A549 (cell line): ENCODE results near the gene YDJC. TPM values are rescaled to one million over a fixed set of nuclear protein-coding genes. Genes with fewer than 3 reads are reported as not detected.
A peak's percentile ranks its signal among the peaks of the same experiment; 100 is the strongest.
"Not testable (repeated sequence)": the region's sequence is repeated elsewhere in the genome, so short reads cannot be mapped to it uniquely, and the experiment has no call there.

ENCODE experiments used
- ATAC-seq, 2 experiments: fragments of 200-7000 bp in 1 of 2; fragments of >200 bp in 1 of 2; cut with Nextera tagmentation in 1 of 2; cut with Tn5 transposase in 1 of 2; 3 replicates each; pipeline versions ENCODE4 v1.8.0 to v1.9.1; 2018 to 2020; ENCODE audit warnings: mild to moderate bottlenecking in 1 of 2, moderate library complexity in 1 of 2
- CTCF ChIA-PET: fragments of 300-600 bp; sonication (Branson Sonifier 250); formaldehyde crosslinking; extraction: SDS; loops from one replicate; lab custom pipeline; 2021; ENCODE audit warnings: antibody characterized with exemption, inconsistent platforms; lab: Yijun Ruan, JAX
- POLR2A ChIA-PET: fragments of 350-600 bp; formaldehyde crosslinking; extraction: SDS; loops from one replicate; lab custom pipeline; 2021; ENCODE audit warnings: antibody characterized with exemption, inconsistent platforms; lab: Yijun Ruan, JAX
- DNase-seq, 2 experiments: peaks; one replicate each; pipeline versions ENCODE4 v3.0.0 to v3.0.0-alpha.2; 2011 to 2016; ENCODE audit warnings: low read depth in 1 of 2, low spot score in 1 of 2
- FAIRE-seq: peaks from 2 replicates; lab custom pipeline; 2011; peaks lifted over from hg19 to GRCh38; lab: Jason Lieb, UNC
- H3K27ac ChIP-seq, 2 experiments: fragments of >200 bp; sonication (Bioruptor Twin); formaldehyde crosslinking; 3 replicates each; pipeline ENCODE4 v1.5.1; 2016 to 2017
- H3K4me1 ChIP-seq: fragments of >200 bp; sonication (Bioruptor Twin); formaldehyde crosslinking; 3 replicates; pipeline ENCODE4 v1.6.1; 2016
- H3K4me2 ChIP-seq: fragments of >200 bp; sonication (Bioruptor Twin); formaldehyde crosslinking; 3 replicates; pipeline ENCODE4 v1.6.1; 2016
- H3K4me3 ChIP-seq: fragments of >200 bp; sonication (Bioruptor Twin); formaldehyde crosslinking; 3 replicates; pipeline ENCODE4 v1.5.1; 2016
- H3K9me3 ChIP-seq: fragments of >200 bp; sonication (Bioruptor Twin); formaldehyde crosslinking; 3 replicates; pipeline ENCODE4 v1.6.1; 2016
- ATOH8 ChIP-seq: fragments of 250-450 bp; sonication (Bioruptor Pico); IDR thresholded peaks from 2 replicates; pipeline ENCODE4 v1.5.0; 2020; ENCODE audit warnings: low read depth, mild to moderate bottlenecking, moderate library complexity
- BCL3 ChIP-seq: fragments of >200 bp; sonication (Bioruptor Twin); formaldehyde crosslinking; IDR thresholded peaks from 3 replicates; pipeline ENCODE4 v1.6.1; 2016
- BHLHE40 ChIP-seq: IDR thresholded peaks from 2 replicates; pipeline ENCODE4 v1.6.1; 2012; ENCODE audit warnings: low read depth, low read length, inconsistent platforms
- CTCF ChIP-seq: fragments of >200 bp; sonication (Bioruptor Twin); formaldehyde crosslinking; IDR thresholded peaks from 3 replicates; pipeline ENCODE4 v1.5.1; 2016
- FOSB ChIP-seq: fragments of 250-450 bp; sonication (Bioruptor Pico); IDR thresholded peaks from 2 replicates; pipeline ENCODE4 v1.5.0; 2020; ENCODE audit warnings: mild to moderate bottlenecking, moderate library complexity
- FOXS1 ChIP-seq: fragments of 250-450 bp; sonication (Bioruptor Pico); IDR thresholded peaks from 2 replicates; pipeline ENCODE4 v1.5.0; 2020; ENCODE audit warnings: mild to moderate bottlenecking, moderate library complexity
- GATA3 ChIP-seq: IDR thresholded peaks from 2 replicates; pipeline ENCODE4 v1.6.1; 2012; ENCODE audit warnings: borderline replicate concordance
- HOXB5 ChIP-seq: fragments of 250-450 bp; sonication (Bioruptor Pico); IDR thresholded peaks from 2 replicates; pipeline ENCODE4 v1.5.0; 2020; ENCODE audit warnings: mild to moderate bottlenecking, moderate library complexity
- MAX ChIP-seq: IDR thresholded peaks from 2 replicates; pipeline ENCODE4 v1.6.1; 2012
- MYC ChIP-seq: IDR thresholded peaks from 2 replicates; pipeline ENCODE4 v1.6.1; 2012; ENCODE audit warnings: mild to moderate bottlenecking, inconsistent platforms, low read length, improper control_type of control experiment, borderline replicate concordance
- NPAS2 ChIP-seq: fragments of 250-450 bp; sonication (Bioruptor Pico); IDR thresholded peaks from 2 replicates; pipeline ENCODE4 v1.8.0; 2022; ENCODE audit warnings: mild to moderate bottlenecking, moderate library complexity, borderline replicate concordance
- POLR2A ChIP-seq: IDR thresholded peaks from 2 replicates; pipeline ENCODE4 v1.6.1; 2012; ENCODE audit warnings: mild to moderate bottlenecking, low read length
- POLR2AphosphoS2 ChIP-seq: conservative IDR thresholded peaks from 2 replicates; pipeline ENCODE4 v1.6.1; 2012; ENCODE audit warnings: low read length, improper control_type of control experiment, inconsistent platforms
- RARB ChIP-seq: fragments of 250-450 bp; sonication (Bioruptor Pico); IDR thresholded peaks from 2 replicates; pipeline ENCODE4 v1.8.0; 2021; ENCODE audit warnings: mild to moderate bottlenecking, moderate library complexity
- SREBF2 ChIP-seq: fragments of 450-650 bp; IDR thresholded peaks from 2 replicates; pipeline ENCODE4 v1.6.1; 2014; ENCODE audit warnings: mild to moderate bottlenecking, moderate library complexity
- TFCP2L1 ChIP-seq: fragments of 250-450 bp; sonication (Bioruptor Pico); IDR thresholded peaks from 2 replicates; pipeline ENCODE4 v1.5.0; 2021; ENCODE audit warnings: mild to moderate bottlenecking
- ZC3H11A ChIP-seq: fragments of 450-650 bp; IDR thresholded peaks from 2 replicates; pipeline ENCODE4 v1.6.1; 2014; ENCODE audit warnings: antibody characterized with exemption, mild to moderate bottlenecking
- ZFP36 ChIP-seq: fragments of 450-650 bp; IDR thresholded peaks from 2 replicates; pipeline ENCODE4 v1.6.1; 2014; ENCODE audit warnings: borderline replicate concordance; ENCODE audit not compliant: partially characterized antibody
- ZNF302 ChIP-seq: fragments of 250-450 bp; sonication (Bioruptor Pico); IDR thresholded peaks from 2 replicates; pipeline ENCODE4 v1.9.0; 2021; ENCODE audit warnings: inconsistent platforms, mild to moderate bottlenecking, moderate library complexity
- WGBS: methylation state at CpG from one replicate; pipeline ENCODE4 v1.1.6; 2017; ENCODE audit errors: missing lambda C conversion rate; 5-methylcytosine and 5-hydroxymethylcytosine counted together
- polyA plus RNA-seq, 4 experiments: library from polyadenylated mRNA; depleted of rRNA in 3 of 4; stranded (reverse); fragments of >200 nt; fragmentation: RNase III in 1 of 4; extraction: RNeasy Plus Mini Kit Qiagen cat#74134 plus additional on column Dnase treatment in 1 of 4; gene quantifications; 2 replicates in 3 of 4; 3 replicates in 1 of 4; pipeline ENCODE4 v1.2.3, GENCODE V29; 2011 to 2017
- TF ChIP-seq, protein P1 (sequence below): IDR thresholded peaks from 2 replicates; pipeline ENCODE4 v1.6.1; 2012

The YDJC gene
- polyA plus RNA-seq, 2 of the 4 experiments (the other 2 are of a cell fraction) = 24.8 to 28.3 TPM

GRCh38 chr22:21640810-21641209 lies 11.0 kb upstream of the YDJC start:
- Histone ChIP-seq H3K9me3 (no peaks in the 10 kb centered on the region), H3K4me2 (peak overlapping the region; percentile 91; the same call in 1 of the 3 replicates), H3K4me3 (no peak overlapping the region), H3K4me1 (peaks cover 10% of the 10 kb centered on the region; the same call in 2 of the 3 replicates)
- FAIRE-seq = no peak
- CTCF ChIA-PET = interaction anchor here (0.7 to 6.5 kb wide), 8 partner anchors 10 to 48 kb away, joined by 3 to 133 read pairs (median 12); partner anchors contain the start of genes CCDC116 and YDJC
- no peak for ATAC-seq
- TF ChIP-seq ZC3H11A = no peak
- TF ChIP-seq POLR2A = no peak
- TF ChIP-seq CTCF = no peak
- TF ChIP-seq BHLHE40 = no peak
- no peak for TF ChIP-seq ZFP36
- no peak for TF ChIP-seq SREBF2
- no peak for TF ChIP-seq HOXB5 (CRISPR knock-in tag)
- no peak for TF ChIP-seq MYC
- TF ChIP-seq NPAS2 (CRISPR knock-in tag) = no peak
- TF ChIP-seq GATA3 = no peak
- TF ChIP-seq, all 56 proteins: peak for 0
- no peak for DNase-seq
- no peak overlapping the region; a peak in 1 of 6 replicates for H3K27ac ChIP-seq
- POLR2A ChIA-PET = interaction anchor here (2.1 to 2.3 kb wide), 2 partner anchors 12 to 15 kb away, joined by 10 to 30 read pairs; no protein-coding TSS in a partner anchor
- WGBS = 75% methylated on average over 5 of the region's 5 CpGs

DNA sequence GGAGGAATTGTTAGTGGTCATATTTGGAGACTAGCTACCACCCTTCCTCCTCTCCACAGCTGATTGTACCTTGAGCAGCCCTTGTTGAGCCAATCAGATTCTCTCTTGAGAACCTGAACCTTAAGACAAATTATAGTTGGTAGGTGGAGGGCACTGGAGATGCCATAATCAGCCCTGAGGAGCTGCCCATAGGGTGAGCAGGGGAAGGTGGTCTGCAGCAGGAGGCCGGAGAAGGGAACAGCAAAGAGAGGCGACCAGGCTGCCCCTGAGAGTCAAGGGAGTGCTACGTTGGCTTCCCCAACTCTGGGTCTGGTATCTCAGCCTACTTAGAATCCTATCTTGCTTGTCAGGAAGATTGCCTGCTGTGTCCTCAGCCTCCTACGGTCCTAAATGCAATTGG lies 9.5 kb upstream of the YDJC start:
- POLR2A ChIA-PET = no interaction called here

GRCh38 chr22:21637450-21637849 lies 7.6 kb upstream of the YDJC start:
- CTCF ChIA-PET = interaction anchor here (4.5 kb wide), 1 partner anchor 10 kb away, joined by 21 read pairs; no protein-coding TSS in a partner anchor
- H3K27ac ChIP-seq, DNase-seq, H3K9me3 ChIP-seq, H3K4me3 ChIP-seq, FAIRE-seq, ATAC-seq, POLR2A ChIA-PET, H3K4me1 ChIP-seq, H3K4me2 ChIP-seq: not testable (repeated sequence)
- WGBS = 73% methylated on average over 2 of the region's 2 CpGs

More for the DNA sequence above, 9.5 kb upstream of the YDJC start:
- no peak overlapping the region for H3K27ac ChIP-seq
- DNase-seq = no peak
- no peak overlapping the region for H3K4me2 ChIP-seq
- no peaks in the 10 kb centered on the region for H3K9me3 ChIP-seq
- FAIRE-seq = no peak
- 72% methylated on average over 4 of the region's 4 CpGs for WGBS
- TF ChIP-seq ATOH8 (no peak), BCL3 (no peak), FOXS1 (CRISPR knock-in tag) (no peak), FOSB (CRISPR knock-in tag) (no peak), ZFP36 (no peak), NPAS2 (CRISPR knock-in tag) (no peak), GATA3 (no peak), HOXB5 (CRISPR knock-in tag) (no peak), ZNF302 (CRISPR knock-in tag) (no peak), POLR2AphosphoS2 (no peak), MAX (no peak), TFCP2L1 (CRISPR knock-in tag) (no peak), RARB (no peak)
- TF ChIP-seq, protein P1, sequence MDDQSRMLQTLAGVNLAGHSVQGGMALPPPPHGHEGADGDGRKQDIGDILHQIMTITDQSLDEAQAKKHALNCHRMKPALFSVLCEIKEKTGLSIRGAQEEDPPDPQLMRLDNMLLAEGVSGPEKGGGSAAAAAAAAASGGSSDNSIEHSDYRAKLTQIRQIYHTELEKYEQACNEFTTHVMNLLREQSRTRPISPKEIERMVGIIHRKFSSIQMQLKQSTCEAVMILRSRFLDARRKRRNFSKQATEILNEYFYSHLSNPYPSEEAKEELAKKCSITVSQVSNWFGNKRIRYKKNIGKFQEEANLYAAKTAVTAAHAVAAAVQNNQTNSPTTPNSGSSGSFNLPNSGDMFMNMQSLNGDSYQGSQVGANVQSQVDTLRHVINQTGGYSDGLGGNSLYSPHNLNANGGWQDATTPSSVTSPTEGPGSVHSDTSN = no peak
- peaks cover 10% of the 10 kb centered on the region; the same call in 2 of the 3 replicates for H3K4me1 ChIP-seq
- no peak overlapping the region for H3K4me3 ChIP-seq
- ATAC-seq = no peak
- CTCF ChIA-PET = interaction anchor here (1.0 to 6.5 kb wide), 2 partner anchors 7 to 9 kb away, joined by 3 to 133 read pairs; partner anchors contain the start of genes CCDC116 and YDJC
